SK-N-MC (cell line): ENCODE results near the gene PPP1R1B.
A peak's percentile ranks its signal among the peaks of the same experiment; 100 is the strongest.

Experiments
- DNase-seq: peaks from one replicate; pipeline ENCODE4 v3.0.0-alpha.2; 2011; ENCODE audit warnings: low read depth, low spot score
- H3K27ac ChIP-seq: fragments of 200-600 bp; sonication (generic); 2 replicates; pipeline ENCODE4 v1.5.1; 2016; ENCODE audit warnings: mixed run types
- H3K36me3 ChIP-seq: fragments of 200-600 bp; sonication (generic); 2 replicates; pipeline ENCODE4 v1.6.1; 2017; ENCODE audit warnings: antibody characterized with exemption, low read length, mixed read lengths; ENCODE audit not compliant: insufficient read depth
- H3K4me3 ChIP-seq: fragments of 200-600 bp; sonication (generic); 2 replicates; pipeline ENCODE4 v1.5.1; 2016
- H3K9ac ChIP-seq: fragments of 200-600 bp; sonication (generic); 2 replicates; pipeline ENCODE4 v1.8.0; 2017; ENCODE audit warnings: mixed run types, mixed read lengths; ENCODE audit not compliant: insufficient read length
- H3K9me3 ChIP-seq: fragments of 200-600 bp; sonication (generic); 2 replicates; pipeline ENCODE4 v1.6.1; 2017; ENCODE audit warnings: low read depth, mild to moderate bottlenecking, antibody characterized with exemption, low read length, moderate library complexity, mixed read lengths
- EZH2 ChIP-seq: fragments of 200-600 bp; sonication (generic); IDR thresholded peaks from one replicate; pipeline ENCODE4 v1.6.1; 2017; ENCODE audit warnings: antibody characterized with exemption
- FOXP2 ChIP-seq: optimal IDR thresholded peaks from 2 replicates; pipeline ENCODE3; 2011; ENCODE audit warnings: mild to moderate bottlenecking, moderate library complexity; ENCODE audit not compliant: insufficient read depth; ENCODE audit errors: extremely low read length, control extremely low read depth
- POLR2AphosphoS5 ChIP-seq: IDR thresholded peaks from 2 replicates; pipeline ENCODE4 v1.6.1; 2012; ENCODE audit warnings: mild to moderate bottlenecking, low read depth, low read length, borderline replicate concordance

Gene PPP1R1B

DNA sequence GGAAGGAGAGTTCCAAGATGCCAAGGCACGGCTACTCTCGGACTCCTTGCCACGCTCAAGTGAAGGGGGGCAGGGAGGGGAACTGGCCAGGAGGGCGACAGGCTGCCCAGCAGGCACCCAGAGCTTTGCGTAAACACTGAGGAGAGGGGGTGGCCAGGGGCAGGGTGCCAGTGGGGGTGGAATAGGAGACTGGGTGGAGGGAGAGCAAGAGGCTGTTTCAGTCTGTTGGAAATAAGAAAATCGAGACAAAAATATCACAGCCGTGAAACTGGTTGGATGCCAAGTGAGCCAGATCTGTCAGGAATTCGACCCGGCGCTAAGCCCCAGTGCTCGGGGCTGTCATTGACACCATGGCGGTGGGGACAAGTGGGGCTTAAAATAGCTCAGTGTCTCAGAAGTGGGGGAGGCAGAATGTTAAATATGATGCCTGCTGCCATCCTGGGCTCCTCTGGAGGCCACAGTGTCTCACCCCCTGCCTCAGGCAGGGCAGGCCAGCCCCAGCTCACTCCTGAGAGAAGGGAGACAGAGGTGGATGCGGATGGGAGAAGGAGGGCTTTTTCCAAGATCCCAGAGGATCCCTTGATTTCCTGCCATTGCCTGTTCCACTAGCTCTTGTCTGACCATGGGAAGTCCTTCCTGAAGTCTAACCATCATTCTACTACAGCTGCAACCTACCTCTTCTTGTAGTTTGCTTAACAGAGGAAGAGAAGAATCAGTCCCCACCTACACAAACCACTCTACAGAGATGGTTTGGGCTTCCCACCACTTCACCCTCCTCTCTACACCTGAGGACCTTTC, 51.0 kb downstream of the PPP1R1B start:
- Histone ChIP-seq H3K36me3 (no peaks in the 10 kb centered on the region), H3K4me3 (no peak overlapping the region), H3K9me3 (no peaks in the 10 kb centered on the region), H3K9ac (no peak overlapping the region), H3K27ac (peak overlapping the region; percentile 46; the same call in 1 of the 2 replicates)
- DNase-seq = no peak
- TF ChIP-seq FOXP2 = no peak
- no peak for TF ChIP-seq EZH2
- no peak for TF ChIP-seq POLR2AphosphoS5

DNA sequence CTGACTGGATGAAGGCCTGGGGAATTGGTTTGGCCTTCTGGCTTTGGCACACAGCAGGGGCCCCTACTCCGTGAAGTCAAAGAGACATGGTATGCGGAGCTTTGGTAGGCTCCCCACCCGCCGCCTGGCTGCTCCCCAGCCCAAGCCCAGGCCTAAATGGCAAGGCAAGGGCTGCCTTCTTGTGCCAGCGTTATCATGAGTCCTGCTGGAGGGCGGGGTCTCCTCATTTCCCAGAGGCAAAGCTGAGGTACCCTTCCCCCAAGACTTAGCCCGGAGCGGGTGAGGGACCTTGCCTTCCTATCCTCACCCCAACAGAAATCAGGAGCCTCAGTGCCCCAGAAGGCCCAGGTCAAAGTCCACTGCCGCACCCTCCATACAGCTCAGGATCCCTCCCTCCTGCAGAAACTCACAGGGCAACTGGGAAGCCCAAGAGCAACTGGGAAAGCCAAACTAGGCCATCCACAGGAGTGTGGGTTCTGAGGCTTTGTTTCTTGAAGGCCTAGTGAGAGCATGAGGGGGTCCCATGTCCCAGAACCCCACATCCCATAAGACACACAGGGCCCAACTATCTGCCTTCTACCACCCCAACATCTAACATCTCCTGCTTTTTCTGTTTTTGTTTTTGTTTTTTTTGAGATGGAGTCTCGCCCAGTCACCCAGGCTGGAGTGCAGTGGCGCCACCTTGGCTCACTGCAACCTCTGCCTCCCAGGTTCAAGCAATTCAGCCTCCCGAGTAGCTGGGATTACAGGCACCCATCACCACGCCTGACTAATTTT, 51.8 kb downstream of the PPP1R1B start:
- no peak overlapping the region for H3K27ac ChIP-seq

DNA sequence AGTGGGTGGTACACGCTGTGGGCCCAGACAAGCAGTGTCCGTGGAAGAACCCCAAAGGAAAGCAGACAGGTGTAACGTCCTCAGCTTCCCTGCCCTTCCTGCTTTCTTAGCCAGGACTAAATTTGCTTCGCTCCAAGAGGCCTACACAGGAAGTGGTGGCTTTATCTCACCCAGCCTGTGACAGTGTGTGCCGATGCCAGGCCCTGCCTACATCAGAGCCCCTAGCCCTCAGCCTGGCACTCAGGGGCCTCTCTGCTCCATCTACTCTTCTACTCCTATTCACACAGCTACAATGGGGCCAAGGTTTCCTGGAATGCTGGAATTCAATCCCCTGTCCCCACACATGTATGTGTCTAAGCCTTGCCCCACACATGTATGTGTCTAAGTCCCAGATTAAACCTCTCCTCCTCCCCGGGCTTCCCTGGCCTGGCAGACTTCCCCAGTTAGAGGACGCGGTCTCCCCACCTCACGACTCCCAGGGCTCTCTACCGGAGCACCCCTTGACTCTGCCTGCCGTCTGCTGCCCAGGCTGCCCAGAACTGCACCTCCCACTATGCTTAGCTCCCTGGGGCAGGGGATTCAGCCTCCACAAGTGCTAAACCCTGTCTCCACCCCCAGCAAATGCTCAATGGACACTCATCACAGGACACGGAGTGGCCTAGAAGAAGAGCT, 52.9 kb downstream of the PPP1R1B start:
- no peak for TF ChIP-seq EZH2
- no peak for TF ChIP-seq POLR2AphosphoS5
- TF ChIP-seq FOXP2 = no peak
- Histone ChIP-seq H3K9me3 (no peaks in the 10 kb centered on the region), H3K4me3 (no peak overlapping the region), H3K27ac (no peak overlapping the region), H3K36me3 (no peaks in the 10 kb centered on the region), H3K9ac (no peak overlapping the region)
- no peak for DNase-seq

More for the DNA sequence above, 51.8 kb downstream of the PPP1R1B start:
- H3K9ac ChIP-seq = no peak overlapping the region
- TF ChIP-seq EZH2 = no peak
- TF ChIP-seq FOXP2 = no peak
- no peak for TF ChIP-seq POLR2AphosphoS5
- no peak overlapping the region for H3K4me3 ChIP-seq
- DNase-seq = no peak
- H3K36me3 ChIP-seq = no peaks in the 10 kb centered on the region
- no peaks in the 10 kb centered on the region for H3K9me3 ChIP-seq

DNA sequence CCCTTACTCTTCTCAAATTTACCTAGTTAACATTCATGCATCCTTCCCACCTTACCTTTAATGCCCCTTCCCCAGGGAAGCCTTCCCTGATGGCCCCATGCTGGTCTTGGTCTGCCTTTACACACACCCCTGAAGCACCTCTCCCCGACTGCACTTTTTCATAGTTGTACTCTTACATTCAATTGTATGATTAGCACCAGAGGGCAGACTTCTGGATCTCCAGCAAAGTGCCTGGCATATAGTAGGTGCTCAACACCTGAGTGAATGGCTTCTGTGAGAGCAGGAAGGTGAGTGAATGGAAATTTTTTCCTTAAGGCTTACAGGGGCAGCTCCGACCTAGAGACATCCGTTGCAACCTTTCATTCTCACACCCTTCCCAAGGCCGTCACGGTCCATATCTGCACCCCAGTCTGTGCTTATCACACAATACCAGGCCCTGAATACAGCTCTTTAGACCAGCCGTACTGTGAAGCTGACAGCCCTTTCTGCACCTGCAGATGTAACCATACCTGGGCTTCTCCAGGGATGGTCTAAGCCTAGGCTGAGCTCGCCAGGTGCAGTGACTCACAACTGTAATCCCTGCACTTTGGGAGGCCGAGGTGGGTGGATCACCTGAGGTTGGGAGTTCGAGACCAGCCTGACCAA, 56.7 kb downstream of the PPP1R1B start:
- H3K9me3 ChIP-seq = no peaks in the 10 kb centered on the region
- DNase-seq = no peak
- H3K36me3 ChIP-seq = no peaks in the 10 kb centered on the region
- H3K4me3 ChIP-seq = no peak overlapping the region
- TF ChIP-seq EZH2 (no peak), POLR2AphosphoS5 (no peak), FOXP2 (no peak)
- H3K9ac ChIP-seq = no peak overlapping the region
- H3K27ac ChIP-seq = no peak overlapping the region

DNA sequence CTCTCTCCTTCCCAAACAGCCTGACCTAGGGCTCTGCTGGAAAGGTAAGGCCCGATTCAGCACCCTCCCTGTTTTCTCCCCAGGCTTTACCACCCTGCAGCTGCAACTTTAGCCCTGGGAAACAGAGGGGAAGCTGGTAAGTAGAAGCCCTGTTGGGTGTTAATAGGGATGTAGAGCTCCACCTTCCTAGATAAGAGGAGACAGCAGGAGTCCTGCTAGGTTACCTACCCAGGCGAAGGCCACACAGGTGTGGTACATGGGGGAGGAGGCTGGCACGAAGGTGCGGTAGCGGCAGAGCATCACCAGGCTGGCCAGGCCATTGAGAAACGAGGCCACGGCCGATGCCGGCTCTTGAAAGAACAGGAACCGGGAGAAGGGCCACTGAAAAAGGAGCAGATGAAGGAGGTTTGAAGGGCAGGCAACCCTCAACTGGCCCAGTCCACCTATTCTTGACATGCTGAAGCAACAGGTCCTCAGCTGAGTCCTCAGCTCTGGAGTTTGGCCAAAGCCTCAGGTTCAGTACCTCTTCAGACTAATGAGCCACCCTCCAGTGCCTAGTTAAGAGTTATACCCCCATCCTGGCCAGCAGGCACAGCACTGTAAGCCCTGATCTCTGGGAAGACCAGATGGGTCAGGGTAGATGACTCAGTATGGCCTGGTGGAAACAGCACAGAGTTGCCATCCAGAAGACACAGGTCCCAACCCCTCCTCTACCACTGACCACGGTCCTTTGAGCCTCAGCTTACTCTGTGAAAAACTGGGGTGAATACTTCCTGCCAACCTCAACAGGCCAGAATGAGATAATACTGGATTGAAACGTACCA, 57.8 kb downstream of the PPP1R1B start:
- Histone ChIP-seq H3K36me3 (no peaks in the 10 kb centered on the region), H3K27ac (no peak overlapping the region), H3K9me3 (no peaks in the 10 kb centered on the region), H3K9ac (no peak overlapping the region), H3K4me3 (no peak overlapping the region)
- no peak for TF ChIP-seq POLR2AphosphoS5
- TF ChIP-seq EZH2 = no peak
- no peak for TF ChIP-seq FOXP2
- no peak for DNase-seq
